ENCODE measurements around the gene PIP5KL1.

DNA sequence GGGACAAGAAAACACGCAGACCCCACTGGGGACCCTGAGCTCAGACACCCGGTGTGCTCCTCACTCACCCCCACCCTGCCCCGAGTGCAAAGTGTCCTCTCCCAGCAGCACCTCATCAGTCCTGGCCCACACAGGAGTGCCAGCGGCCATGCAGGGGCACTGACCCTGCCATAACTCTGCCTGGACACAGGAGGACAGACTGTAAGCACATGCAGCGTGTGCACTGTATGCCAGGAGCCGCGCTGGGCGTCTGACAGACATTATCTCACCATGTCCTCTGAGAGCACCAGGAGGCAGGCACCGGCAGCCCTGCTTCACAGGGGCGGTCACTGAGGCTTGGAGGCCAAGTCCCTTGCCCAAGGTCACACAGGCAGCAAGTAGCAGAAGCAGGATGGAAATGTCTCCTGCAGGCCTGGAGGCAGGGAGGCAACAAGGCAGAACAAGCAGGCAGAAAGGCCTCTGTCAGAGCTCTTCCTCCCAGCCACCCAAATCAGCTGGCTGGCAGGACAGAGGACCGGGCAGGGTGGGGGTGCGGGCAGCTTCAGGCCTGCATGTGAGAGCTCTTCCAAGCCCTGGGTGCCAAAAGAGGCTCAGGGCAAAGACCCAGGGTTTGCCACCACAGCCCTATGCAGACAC, 41.8 kb upstream of the PIP5KL1 start:
- TF ChIP-seq, protein P1, sequence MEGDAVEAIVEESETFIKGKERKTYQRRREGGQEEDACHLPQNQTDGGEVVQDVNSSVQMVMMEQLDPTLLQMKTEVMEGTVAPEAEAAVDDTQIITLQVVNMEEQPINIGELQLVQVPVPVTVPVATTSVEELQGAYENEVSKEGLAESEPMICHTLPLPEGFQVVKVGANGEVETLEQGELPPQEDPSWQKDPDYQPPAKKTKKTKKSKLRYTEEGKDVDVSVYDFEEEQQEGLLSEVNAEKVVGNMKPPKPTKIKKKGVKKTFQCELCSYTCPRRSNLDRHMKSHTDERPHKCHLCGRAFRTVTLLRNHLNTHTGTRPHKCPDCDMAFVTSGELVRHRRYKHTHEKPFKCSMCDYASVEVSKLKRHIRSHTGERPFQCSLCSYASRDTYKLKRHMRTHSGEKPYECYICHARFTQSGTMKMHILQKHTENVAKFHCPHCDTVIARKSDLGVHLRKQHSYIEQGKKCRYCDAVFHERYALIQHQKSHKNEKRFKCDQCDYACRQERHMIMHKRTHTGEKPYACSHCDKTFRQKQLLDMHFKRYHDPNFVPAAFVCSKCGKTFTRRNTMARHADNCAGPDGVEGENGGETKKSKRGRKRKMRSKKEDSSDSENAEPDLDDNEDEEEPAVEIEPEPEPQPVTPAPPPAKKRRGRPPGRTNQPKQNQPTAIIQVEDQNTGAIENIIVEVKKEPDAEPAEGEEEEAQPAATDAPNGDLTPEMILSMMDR (IDR thresholded peaks at IDR 0.05; ENCODE audit: insufficient read depth, low read depth, low read length) = no peak
- no peak for TF ChIP-seq EZH2 (IDR thresholded peaks at IDR 0.05; ENCODE audit: insufficient read depth, low read length)

Measured in astrocyte (in vitro differentiated cells and primary cell).